Epidermal melanocyte (primary cell): Measurements from ENCODE around the gene FTO.

Experiments used
- DNase-seq: peaks from one replicate; pipeline ENCODE4 v3.0.0; 2011; ENCODE audit warnings: low spot score; ENCODE audit not compliant: insufficient read length

FTO gene

DNA sequence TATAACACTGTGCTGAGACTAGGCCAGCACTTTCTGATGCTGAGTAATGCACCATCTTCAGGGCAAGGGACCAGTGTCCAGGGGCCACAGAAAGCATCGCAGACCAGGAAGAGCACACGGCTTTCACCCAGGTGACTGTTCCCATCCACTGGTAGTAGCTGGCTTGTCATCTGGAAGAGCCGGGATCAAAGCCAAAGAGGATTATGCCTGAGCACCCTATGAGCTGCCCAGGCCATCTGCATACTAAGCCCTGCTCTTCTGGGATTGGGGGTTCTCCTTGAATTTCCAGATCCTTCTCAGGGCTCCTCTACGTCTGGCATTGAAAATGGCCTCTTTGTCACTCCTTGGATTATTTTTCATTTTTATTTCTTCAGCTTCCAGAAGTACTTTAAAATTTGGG lies 441.9 kb downstream of the FTO start:
- no peak for DNase-seq

DNA sequence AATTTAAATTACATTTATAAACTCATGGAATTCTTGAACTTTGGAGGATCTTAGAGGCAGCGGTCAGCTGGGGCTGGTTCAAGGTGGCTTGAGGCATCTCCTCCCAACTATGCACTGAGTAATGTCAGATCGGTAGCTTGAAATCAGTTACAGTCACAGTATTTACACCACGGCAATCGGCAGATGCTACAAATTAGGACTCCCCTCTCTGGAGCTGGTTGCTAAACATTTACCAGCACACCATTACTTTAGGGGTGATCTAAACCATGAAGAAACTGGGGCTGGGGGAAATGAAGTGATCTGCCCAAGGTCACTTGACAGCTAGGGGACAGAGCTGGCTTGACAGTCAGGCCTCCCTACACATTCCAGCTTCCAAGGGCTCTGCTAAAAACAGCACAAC lies 445.0 kb downstream of the FTO start:
- no peak for DNase-seq

DNA sequence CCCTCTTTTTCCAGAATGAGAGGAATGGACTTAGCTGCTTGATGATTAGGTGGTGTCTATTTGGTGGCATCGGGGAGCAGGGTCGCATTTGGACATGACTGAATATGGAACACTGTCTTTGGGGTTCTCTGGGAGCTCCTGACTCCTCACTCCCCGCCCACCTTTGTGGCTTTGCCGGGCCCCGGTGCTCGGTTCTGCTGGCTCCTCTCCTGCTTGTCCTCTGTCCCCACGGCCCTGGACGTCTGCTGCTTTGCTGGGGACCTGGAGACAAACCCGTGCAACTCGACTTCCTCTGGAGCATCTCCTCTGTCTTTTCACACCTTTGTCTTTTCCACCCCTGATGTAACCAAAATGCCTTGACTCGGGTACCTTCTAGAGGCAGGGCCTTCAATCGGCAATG lies 446.9 kb downstream of the FTO start:
- DNase-seq, result no peak

DNA sequence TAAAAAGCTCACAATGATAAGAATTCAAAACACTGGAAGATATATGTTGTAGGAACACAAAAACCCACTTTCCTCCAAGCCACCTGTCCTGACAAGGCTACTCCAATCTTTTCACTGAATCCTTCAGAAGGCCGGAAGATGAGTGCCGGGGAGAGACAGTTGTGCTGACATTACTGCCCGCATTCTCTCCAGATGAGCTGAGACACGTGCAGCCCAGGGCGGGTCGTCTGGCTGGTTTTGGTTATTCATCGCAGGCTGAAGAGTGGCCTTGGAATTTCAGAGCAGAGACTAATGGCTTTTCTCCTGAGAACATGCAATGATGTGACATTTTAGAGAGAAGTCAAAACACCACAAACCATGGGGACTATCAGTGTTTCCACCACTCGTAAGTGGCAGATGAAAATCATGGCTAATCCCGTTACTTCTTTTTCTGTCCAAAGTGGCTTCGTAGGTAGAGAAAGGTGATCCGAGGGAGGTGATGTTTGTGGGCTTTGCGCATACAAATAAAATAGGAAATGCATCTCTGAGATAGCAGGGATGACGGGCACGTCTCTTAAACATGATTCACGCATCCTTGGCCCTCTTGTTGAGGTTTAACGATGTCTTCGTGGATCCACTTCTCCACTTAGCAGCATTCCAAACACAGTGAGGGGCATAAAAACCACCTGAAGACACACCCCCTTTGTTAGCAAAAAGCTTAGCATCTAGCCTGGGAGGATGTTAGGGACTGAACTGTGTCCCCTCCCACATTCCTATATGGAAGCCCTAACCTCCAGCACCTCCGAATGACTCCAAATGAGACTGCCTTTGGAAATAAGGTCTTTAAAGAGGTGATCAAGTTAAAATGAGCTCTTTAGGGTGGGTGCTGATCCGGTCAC lies 448.6 kb downstream of the FTO start:
- no peak for DNase-seq

DNA sequence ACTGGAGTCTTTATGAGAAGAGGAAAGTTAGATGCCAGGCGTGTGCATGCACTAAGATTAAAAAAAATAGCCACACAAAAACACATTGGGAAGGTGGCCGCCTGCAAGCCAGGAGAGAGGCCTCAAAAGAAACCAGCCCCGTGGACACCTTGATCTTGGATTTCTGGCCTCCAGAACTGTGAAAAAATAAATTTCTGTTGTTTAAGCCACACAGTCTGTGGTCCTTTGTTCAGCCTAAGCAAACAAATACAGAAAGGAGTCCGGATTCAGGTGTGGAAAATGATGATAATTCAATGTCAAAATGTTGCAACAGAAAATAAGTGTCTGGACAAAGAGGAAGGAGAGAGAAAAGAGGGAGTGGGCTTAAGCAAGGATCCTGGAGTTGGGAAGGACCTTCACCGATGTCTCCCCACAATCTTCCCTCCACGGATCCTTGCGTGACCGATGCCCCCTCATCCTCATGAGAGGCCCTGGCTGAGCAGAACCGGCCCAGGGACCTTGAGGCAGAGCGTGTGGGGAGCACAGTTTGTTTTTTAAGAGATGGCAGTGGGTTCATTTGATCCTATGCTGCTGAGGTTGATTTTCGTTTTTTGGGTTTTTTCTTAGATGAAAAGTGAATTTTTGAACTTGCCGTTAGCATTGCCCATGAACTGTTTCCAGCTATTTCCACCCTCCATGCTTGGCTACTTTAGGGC lies 449.4 kb downstream of the FTO start:
- no peak for DNase-seq

DNA sequence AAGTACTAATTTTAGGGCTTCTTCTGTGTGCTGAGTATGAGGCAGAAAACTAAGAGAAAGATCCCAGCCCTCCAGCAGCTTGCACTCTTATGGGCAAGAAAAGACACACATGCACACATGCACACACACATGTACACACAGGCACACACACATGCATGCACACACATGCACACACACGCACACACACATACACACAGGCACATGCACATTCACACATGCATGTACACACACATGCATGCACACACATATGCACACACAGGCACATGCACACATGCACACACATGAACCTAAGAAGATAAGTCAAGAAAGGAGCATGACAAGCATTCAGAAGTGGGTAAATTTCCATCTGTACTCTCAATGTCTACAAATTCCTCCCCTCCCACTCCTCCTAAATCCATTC lies 452.4 kb downstream of the FTO start:
- DNase-seq, result no peak

DNA sequence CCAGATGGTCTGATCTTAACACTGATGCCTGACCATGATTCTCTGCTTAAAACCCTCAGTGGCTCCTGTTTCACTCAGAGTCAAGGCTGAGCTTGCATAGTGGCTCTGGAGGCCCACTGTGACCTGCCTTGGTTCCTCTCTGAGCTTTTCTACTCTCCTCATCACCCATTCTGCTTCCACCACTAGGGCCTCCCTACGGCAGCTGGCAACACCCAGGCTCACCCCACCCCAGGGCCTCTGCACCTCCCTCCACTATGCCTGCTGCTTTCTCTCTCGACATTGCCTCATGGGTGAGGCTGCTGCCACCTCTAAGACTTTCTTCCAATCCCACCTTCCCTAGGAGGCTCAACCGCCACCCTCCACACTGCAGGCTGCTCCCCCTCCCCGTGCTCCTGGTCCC lies 455.0 kb downstream of the FTO start:
- no peak for DNase-seq

DNA sequence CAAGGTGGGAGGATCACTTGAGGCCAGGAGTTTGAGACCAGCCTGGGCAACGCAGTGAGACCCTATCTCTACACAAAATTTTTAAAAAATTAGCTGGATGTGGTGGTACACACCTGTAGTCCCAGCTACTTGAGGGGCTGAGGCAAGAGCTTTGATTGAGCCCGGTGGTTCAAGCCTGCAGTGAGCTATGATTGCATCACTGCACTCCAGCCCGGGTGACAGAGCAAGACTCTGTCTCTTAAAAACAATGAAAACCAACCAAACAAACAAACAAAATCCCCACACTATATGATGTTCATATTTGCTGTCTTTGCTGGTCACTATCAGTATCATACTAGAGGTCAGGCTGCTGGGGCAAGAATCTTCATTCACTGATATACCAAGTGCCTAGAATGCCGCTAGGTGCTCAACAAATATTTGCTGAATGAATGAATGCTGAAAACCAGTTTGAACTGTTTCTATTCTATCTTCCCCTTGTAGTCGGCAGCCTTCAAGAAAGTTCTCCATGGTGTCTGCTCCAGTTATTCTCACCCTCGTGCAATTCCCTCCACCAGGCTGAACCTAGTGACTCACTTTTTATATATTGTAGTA lies 455.6 kb downstream of the FTO start:
- no peak for DNase-seq

DNA sequence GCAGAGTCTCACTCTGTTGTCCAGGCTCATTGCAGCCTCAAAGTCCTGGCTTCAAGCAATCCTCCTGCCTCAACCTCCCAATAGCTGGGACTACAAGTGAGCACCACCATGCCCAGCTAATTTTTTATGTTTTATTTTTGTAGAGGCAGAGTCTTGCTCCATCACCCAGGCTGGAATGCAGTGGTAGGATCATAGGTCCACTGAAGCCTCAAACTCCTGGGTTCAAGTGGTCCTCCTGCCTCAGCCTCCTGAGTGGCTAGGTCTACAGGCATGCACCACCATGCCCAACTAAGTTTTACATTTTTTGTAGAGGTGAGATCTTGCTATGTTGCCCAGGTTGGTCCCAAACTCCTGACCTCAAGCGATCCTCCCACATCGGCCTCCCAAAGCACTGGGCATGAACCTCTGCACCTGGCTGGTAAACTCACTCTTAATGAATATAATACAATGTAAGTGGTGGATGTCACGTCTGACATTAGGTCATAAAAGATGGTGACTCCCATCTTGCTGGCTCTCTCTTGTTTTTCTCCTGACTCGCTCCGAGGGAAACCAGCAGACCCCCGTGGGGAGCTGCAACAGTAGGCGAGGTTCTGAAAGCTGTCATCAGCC lies 456.4 kb downstream of the FTO start:
- DNase-seq, result no peak

DNA sequence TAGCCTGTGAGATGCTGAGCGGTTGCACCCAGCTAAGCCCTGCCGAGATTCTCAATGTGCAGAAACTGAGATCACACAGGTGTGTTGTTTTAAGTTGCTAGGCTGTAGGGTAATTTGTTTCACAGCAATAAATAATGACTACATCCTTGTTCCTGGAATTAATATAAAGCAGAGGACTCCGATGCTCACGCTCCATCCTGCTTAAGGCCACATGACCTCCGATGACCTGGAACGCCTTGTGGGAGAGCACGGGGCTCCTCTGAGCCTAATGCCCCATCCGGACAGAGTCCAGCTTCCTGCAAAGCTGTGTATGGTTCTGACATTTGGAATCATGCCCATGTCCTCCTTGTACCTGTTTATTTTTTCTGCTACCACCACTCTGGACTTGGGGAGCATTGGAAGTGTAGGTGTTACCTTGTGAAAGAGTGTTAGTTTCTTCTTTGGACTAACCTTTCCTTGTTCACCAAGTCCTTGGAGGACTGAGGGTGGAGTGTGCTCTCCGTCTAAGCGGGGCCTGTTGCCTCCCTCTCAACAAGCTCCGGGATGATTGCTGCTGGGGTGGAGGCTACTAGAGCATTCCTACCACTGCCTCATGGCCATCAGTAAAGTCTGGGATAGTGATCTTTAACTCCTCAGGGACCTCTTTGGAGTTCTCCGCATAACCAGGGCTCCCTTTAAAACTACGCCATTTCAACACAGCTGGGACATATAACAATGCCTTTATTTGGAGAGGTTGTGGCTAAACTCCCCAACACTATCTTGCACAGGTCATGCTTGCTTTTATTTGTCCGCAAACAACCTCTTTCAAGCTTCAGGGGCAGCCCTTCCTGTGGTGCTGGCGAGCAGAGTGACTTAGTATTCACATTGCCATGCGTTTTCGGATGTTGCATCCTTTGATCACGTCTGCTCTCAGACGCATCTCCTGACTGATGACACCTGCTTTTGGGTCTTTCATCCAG lies 457.3 kb downstream of the FTO start:
- no peak for DNase-seq

DNA sequence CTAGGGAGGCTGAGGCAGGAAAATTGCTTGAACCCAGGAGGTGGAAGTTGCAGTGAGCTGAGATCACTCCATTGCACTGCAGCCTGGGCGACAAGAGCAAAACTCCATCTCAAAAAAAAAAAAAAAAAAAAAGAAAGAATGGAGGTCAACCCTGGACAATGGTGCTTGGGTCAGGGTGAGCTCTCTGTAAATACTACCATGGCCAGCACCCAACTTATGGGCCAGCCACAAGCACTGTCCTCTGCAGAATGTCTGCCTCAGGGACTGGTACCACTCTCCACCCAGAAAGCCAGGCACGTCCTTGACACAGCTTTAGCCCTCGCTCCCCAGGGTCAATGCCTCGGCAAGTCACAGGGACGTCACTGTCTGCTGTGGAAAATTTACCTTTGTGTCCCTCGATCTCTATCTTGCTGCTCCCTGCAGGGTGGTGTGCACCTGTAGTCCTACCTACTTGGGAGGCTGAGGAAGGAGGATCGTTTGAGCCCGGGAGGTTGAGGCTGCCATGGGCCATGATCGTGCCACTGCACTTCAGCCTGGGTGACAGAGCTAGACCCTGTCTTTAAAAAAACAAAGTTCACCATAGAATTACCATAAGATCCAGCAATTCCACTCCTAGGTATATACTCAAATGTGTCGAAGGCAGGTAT lies 459.4 kb downstream of the FTO start:
- no peak for DNase-seq

DNA sequence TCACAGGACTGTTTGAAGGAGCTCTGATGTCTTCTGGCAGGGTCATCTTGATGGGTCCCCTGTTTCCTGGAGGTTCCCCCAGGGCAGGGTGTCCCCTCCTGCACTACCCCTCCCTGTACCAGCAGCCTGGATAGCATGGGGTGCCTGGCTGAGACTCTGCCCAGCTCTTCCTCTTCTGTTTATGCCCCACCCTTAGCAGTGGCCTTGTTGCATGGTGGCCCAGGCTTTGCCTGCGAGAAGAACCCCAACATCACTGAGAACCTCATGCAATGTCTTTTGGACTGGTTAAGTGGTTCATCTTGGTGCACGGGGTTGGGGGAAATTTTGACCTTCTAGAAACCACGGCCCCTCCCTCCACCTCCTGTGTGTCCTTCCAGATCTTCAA lies 460.8 kb downstream of the FTO start:
- DNase-seq, result no peak

DNA sequence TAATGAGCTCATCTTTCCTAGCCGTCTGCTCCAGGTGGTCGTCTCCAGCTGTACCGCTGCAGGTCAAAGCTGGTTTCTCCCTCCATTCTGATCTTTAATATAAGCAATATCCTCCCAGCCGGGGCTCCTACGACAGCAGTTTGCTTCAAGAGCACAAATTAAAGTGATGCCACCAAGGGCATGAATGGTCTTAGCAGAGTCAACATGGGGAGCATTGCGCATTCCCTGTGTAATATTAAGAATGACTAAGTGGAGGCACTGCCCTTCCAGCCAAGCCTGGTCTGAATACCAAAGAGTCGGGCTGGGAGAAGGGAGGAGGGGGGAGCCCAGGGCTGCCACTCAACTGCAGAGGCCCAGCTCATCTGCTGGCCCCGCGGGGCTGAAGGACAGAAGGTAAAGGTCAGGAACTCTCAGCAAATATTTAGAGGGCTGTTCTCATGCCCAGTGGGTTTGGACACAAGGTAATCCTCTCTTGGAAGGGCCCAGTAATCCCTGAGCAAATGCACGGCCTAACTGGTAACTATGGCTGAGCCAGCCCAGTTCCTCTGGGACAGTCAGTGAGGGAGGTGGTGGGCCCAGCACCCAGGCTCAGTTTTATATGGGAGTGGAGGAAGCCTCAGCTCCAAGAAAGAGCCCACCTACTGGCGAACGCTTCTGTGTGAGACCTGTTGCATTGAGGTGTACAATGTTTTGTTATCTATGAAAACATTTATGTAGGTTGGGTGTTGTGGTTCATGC lies 461.4 kb downstream of the FTO start:
- no peak for DNase-seq

DNA sequence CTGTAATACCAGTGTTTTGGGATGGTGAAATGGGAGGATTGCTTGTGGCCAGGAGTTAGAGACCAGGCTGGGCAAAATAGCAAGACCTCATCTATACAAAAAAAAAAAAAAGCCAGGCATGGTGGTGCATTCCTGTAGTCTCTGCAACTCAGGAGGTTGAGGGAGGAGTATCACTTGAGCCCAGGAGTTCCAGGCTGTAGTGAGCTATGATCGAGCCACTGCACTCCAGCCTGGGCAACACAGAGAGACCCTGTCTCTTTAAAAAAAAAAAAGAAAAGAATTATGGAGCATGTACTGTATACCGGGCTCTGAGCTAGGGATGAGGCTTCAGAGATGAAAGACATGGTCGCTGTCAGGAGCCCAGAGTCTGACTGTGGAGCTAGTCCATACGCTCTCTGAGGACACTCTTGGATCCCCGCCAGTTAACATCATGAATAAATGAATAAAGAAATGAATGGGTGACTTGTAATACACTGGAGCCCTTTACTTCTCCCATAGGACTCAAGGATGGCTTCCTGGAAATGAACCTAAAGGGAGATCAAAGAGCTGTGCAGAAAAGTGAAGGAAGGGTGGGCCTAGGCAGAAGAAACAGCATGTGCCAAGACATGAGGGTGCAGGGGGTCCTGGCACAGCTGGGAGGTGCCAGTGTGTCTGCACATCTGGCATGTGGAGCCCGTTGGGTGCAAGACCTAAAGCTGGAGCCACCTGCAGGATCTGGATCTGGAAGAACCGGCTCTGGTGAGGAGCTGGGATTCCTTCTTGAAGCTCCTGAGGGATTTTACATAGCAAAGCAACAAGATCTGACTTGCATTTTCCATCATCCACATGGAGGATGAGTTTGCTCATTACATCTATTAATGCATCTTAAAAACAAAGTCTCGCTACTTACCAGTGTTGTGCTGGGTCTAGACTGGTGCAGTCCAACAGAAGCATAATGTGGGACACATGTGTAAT lies 462.2 kb downstream of the FTO start:
- no peak for DNase-seq

DNA sequence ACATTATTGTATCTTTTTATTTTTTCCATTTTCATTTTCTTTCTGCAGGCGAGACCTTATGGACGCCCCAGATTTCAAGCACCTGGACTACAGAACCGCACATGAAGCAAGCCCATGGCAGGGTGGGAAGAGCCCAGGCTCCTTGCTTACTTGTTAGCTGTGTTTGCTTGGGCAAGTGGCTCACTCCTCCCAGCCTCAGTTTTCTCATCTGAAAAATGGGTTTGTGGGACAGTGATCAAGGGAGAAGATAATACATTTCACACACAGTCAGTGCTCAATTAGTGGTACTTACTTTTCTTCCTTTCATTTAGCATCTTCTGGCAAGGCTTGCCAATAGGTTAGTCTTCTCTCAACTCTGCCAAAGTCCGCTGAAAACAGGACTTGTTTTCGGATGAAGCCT lies 465.2 kb downstream of the FTO start:
- no peak for DNase-seq

DNA sequence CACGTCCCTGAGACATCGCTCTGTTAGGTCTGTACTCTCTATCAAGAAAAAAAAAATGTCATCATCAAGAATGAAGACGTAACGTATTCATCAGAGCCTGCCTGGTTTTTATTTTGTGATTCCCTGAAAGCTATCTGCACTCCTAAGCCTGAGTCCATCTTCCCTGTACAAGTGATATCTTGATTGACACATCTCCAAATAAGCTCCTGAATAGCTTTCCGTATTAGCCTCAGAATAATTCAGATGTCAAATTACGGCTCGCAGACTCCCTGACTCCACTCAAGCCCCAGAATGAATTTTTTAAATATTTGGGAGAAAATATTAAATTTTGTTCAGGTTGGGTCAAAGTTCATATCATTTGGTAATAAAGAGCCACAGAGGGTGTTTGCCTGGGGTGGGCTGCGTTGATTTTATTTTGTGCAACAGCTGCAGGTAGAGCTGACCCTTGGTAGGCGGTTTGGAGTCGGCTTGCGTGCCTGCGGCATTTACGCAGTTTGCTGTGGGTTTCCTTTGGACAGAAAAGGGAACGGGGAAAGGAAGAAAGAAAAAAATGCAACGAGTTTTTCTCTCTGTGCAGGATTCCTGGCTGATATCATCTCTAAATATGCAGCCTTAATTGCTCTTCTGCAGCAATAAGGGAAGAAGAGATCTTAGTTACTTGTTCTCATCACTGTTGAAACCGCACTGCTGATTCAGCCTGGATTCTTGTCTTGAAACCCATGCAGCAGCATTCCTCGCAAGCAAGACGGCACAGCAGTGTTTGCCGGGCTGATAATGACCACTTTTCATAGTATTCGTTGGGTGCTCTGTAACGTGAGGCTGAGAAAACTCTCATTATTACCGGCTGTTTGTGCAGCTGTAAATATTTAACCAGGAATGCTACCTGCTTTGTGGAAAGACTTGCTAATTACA lies 467.9 kb downstream of the FTO start:
- DNase-seq, result no peak

DNA sequence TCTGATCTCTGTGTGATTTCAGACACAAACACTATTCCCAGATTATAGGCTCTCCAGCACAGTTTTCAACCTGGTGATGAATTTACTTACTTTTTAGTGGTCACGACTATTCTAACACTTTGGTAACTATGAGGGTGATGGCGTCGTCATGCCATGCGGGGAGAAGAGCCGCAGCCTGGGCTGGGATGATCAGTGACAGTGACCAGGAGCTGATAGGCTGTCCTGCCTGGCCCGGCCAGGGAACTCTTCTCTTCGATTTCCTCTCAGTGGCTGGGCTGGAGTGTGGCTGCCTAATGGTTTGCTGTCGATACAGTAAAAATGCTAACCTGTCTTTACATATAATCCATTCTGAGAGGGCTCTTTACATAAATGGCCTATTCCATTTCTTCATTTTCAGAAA lies 469.5 kb downstream of the FTO start:
- no peak for DNase-seq

DNA sequence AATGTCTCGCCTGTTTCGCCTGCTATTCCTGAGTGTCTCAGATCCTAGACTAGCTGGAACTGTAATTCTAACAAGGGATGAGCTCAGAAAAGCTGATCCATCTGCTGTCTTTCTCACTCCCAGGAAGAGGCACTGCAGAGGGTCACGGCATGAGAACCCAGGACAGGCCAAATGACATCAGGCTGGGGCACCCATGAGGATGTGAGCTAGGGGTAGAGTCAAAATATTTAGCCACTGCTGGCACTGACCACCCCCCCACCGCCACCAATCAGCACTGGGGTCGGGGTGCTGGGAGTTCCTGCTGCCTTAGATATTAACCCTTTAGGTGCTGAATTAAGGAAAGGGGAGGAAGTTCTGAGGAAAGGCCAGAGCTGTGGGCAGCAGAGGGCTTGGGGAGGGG lies 470.2 kb downstream of the FTO start:
- no peak for DNase-seq
